Measurements from ENCODE around the gene PTPRG.

Gene PTPRG

GRCh38 chr3:61865466-61866152 lies 304.2 kb downstream of the PTPRG start:
- DNase-seq (ENCODE audit: low read depth) = no peak

DNA sequence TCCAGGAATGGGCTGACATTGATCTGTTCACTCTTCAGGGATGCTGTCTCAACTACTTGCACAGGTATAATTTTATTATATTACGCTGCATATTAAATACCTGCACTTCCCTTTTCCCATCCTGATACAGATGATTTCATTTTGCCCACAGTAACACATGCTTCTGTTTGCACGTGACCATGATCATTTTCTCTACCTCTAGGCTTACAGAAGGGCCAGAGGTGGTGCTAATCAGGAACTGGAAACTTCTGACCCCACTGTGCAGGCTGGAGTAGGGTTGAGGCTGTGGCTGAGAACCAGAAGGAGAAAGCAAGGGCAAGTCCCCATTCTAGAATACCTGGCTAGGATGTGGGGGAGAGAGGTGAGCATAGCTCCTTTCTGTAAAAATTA lies 304.8 kb downstream of the PTPRG start:
- DNase-seq (ENCODE audit: low read depth) = no peak

DNA sequence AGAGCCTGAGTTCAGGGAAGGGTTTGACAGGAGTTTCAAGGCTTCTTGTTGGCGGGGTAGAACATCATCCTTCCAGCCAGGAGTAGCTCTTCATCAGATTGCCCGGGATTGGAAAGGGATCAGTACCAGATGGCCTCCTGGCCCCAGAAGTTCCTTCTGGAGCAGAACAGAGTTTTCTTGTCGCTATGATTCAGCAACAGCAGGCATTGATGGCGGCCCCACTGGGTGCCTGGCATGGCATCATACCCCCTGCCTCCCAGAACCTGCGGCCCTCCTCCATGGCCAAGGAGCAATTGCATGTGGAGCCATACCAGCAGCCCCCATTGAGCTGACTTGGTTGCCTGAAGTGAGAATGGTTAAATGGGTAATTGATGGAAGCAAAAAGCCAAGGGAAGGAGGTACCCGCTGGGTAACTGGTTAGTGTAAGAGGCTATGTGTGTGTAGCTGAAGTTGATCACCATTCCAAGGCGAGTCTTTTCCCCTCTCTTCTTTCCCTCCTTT lies 305.6 kb downstream of the PTPRG start:
- DNase-seq (ENCODE audit: low read depth) = no peak

GRCh38 chr3:61868499-61868898 lies 307.1 kb downstream of the PTPRG start:
- no peak for DNase-seq (ENCODE audit: low read depth)

DNA sequence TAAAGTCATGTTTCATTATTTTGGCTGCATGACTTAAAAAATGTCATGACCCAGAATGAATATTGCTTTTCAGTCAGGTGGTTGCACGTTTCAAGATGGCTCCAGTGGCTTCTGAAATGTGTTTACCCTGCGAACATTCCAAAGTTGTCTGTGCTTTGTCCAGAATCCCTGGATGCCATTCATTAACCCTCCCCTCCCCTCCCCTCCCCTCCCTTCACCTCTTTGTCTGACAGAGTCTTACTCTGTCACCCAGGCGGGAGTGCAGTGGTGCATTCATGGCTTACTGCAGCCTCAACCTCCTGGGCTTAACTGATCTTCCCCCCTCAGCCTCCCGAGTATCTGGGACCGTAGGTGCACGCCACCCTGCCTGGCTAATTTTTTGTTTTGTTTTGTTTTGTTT lies 308.0 kb downstream of the PTPRG start:
- DNase-seq (ENCODE audit: low read depth) = no peak

DNA sequence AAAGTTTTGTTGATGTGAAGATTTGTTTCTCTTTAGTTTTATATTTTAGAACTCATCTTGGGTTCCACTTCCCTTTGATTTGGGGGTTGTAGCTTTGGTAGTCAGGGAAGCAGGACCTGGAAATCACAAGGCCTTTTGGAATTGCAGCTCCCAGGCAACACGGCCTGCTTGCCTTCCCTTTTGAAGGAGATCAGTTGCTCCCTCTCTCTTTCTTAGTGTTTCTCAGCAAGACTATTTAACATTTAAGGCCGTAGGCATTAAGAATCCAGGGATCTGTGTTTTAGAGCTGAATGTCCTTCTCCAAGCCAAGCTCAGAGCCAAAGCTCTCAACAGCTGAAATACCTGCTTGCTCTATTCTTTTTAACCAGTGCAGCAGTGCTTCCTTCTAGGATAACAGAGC lies 310.3 kb downstream of the PTPRG start:
- DNase-seq (ENCODE audit: low read depth) = no peak

DNA sequence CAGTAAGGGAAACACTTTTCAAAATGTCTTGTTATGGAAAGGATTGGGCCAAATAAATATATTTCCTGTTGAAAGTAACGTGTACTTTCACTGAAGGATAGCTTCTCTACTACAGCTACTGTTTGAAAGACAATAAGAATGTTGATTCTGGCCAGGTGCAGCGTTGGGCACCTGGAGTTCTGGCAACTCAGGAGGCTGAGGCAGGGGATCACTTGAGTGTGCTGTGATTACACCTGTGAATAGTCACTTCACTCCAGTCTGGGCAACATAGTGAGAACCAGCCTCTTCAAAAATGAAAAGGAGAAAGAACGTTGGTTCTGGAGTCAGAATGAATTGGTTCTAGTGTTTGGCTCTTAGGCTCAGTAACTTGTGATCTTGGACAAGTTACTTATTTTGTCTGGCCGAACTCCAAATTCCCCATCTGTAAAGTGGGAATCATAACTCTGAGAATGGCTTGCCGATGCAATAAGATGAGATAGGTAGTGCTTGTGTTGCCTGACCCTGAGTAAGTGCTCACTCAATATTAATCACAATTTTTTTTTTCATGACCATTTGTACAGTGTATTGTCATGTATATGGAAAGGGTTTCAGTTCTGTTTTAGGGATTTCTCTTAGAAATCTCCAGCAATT lies 310.8 kb downstream of the PTPRG start:
- no peak for DNase-seq (ENCODE audit: low read depth)

DNA sequence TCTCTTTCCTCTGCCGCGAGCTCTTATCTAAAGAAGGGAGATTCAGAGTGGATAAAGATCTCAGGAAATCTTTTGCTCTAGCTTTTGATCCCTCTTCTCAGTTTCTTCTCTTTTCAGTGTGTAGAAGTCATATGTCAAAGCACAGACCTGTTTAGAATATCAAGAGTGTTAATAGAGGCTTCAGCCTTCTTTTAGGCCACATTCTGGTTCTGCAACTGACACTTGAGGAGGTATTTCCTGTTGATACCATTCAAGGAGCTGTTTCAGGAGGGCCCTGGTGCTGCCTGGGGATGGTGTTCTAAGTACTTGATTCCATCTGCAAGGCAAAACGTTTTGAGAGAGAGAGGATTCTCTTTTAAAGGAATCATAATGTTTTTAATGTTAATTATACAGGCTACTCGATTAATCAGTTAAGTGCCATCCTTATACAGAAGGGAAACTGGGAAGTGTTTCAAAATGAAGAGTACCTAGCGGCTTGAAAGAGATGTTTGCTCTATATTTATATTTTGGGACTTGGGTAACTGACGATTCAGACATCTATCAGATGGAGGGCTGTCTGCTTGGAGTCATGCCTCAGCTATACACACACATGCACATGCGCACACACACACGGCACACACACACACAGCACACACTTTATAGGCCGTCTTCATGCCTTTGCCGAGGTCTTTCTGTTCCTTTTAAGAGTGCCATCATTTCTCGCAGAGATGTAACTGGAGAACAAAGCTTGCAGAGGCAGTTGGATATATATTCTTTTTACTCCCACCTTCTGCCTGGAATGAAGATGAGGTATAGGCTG lies 313.9 kb downstream of the PTPRG start:
- DNase-seq (ENCODE audit: low read depth) = peak; percentile 87

DNA sequence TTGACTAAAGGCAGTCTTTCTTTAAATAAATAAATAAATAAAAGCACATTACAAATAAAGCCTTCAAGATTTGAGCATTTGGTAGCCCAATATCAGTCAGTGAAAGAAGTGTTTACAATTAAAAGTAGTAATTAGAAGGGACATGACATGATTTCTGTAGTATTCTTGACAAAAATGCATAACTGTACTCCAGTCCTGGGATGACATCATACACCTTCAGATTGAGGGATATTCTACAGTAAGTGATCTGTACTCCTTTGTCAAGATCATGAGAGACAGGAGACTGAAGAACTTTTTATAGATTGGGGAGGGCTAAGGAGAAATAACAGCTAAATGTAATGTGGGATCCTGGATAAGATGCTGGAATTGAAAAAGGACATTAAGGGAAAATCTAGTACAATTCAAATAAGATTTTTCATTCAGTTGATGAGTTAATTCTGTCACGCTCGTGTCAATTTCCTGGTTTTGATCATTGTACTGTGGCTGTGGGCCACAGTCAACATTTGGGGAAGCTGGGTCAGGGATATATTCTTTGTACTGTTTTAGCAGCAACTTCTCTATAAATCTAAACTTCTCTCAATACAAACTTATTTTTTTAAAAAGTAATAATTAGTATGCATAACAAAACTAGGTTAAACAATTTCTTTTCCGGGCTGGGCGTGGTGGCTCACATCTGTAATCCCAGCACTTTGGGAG lies 314.8 kb downstream of the PTPRG start:
- DNase-seq (ENCODE audit: low read depth) = peak; percentile 34

DNA sequence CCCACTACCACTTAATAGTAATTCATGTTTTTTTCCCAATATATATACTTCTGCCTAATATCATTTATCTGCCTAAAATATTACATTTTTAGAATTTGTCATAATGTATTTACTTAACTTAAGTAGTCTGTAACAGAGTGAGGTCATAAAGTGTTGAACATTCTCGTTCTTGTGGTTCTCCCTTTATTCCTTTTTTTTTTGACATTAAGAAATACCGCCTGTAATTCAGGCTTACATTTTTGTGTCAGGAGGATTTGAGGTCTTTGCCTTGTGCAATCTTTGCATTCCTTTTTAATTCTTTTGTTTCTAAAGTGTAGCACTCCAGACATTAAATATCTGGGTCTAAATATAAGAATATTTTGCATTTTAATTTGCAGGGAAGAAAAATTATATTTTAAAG lies 315.4 kb downstream of the PTPRG start:
- peak; percentile 93 for DNase-seq (ENCODE audit: low read depth)

DNA sequence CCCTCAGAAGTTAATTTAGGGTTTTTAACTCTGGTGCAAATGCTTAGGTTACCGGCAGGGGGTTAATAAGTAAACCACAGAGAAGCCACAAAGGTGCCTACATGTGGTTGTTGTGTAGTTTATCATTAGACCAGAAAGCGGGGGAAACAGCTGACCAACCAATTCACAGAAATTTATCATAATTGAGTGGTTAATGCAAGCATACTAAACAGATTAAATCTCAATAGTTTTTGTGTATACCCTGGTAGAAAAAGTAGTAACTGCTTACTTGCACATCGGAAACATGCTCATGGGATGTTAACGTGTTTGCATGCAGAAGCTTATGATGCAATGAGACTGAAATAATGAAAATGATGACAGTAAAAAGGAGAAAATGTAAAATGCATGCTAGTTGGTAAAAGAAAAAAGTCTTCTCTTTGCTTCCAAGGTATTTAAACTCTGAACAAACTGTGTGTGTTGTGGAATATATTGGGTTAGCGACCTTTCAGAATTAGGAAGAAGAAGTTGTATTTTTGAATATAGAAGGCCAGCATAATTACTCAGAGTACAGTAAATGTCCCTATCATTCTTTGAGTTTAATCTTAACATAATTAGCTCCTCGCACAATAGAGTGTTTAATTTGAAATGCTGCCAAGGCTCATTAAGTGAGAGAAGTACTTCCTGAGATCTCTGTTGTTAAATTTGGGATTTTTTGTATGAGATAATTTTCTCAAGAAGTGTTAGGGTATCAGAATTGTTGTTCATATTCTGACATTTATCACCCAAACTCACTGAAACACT lies 316.2 kb downstream of the PTPRG start:
- DNase-seq (ENCODE audit: low read depth) = peak; percentile 40

DNA sequence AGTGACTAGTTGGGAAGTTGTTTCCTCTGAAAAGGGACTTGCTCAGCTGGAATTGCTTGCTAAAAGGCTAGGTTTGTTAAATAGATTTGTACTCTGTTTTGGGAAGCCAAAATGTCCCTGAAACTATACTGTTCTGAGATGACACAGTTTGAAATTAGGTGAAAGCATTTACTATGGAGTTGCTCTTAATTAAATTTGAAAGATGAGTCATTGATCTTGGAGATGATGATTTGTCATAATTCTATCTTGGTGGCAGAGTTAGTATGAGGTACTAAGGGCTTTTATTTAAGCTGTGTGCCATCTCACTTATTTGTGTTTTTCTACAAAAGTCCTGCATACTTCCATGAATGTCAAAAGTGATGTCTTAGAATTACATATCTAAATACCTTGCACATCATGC lies 320.9 kb downstream of the PTPRG start:
- DNase-seq (ENCODE audit: low read depth) = no peak

DNA sequence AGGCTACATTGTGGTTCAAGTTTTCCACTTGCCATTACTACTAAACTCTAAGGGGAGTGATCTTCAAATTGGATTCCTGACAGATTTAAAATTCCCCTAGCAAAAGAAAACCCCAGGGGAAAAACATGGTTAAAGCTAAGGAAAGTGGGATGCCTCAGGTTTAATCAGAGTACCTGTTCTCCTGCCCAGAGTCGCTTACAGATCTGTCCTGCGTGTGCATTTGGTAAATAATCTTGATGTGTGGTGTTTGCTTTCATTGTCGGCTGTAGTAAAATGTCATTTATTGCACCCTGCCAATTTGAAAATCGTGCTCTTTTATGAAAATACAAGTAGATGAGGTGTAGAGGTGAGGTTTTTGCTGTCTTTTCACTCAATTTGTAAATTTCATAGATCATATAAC lies 323.4 kb downstream of the PTPRG start:
- DNase-seq (ENCODE audit: low read depth) = no peak

DNA sequence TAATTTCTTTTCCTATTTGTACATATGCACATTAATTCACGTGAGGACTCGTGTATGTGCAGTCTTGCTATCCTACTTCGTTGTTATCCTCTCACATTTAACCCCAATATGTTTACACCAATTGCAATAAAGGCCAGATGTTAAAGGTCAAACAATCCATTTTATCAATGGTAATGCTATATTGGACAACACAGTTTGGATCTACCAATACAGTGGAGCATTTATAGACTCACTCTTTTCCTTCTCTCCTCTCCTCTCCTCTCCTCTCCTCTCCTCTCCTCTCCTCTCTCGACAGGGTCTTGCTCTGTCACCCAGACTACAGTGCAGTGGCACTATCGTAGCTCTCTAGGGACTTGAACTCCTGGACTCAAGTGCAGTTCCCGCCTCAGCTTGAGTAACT lies 324.0 kb downstream of the PTPRG start:
- no peak for DNase-seq (ENCODE audit: low read depth)

DNA sequence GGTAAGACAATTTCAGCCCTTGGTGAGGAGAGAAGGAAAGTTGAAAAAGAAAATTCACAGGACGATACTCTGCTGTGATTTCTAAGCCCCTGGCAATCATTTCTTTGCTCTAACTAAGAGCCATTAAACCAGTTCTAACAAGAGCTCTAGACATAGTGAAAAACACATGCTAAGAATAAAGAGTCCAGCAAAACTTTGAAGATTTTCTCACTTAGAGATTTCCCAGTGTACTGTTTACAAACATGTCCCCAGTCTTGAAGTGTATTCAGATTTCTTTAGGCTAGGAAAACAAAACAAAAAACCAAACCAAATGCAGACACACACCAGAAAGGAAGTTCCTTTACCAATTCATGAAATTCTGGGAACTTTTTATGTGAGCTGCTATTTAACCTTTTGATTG lies 325.8 kb downstream of the PTPRG start:
- DNase-seq (ENCODE audit: low read depth) = no peak

- DNase-seq (ENCODE audit: low read depth) = no peak
Observed at GRCh38 chr3:61889259-61889658, 327.9 kb downstream of the PTPRG start.

DNA sequence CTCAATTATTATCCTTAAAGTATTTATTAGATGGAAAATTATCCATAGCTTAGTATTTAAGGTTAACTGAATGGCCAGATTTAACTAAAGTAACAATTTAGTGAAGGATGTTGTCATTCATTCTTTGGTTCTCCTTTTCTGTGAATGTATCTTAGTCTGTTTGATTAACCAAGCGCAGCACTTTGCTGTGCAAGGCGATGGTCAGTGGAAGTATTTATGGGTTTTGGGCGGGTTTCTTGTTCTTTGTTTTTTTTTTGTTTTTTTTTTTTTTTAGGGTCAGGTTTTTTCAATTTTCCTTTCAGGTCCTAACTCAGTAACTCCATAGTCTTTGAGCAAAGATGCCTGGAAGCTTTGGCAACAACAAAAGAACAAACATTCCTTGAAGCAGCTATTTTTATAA lies 328.8 kb downstream of the PTPRG start:
- no peak for DNase-seq (ENCODE audit: low read depth)

GRCh38 chr3:61890586-61890985 lies 329.2 kb downstream of the PTPRG start:
- no peak for DNase-seq (ENCODE audit: low read depth)

DNA sequence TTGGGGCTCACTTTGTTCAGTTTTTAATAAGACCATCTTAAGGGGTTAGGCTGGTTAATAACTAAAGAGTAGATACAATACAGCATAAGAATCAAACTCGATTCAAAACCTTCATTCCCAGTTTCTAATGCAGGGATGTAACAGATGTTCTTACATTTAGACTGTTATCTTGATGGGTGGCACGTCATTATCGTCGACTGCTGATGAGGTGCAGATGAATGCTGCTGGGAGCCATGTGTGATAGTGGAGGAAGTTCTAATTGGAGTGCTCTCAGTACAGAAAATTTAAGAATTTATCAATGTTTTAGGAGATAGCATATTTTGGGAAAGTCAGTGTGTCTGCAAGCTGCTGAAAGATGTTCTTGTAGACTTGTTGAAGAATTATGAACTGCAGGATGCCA lies 331.5 kb downstream of the PTPRG start:
- no peak for DNase-seq (ENCODE audit: low read depth)

DNA sequence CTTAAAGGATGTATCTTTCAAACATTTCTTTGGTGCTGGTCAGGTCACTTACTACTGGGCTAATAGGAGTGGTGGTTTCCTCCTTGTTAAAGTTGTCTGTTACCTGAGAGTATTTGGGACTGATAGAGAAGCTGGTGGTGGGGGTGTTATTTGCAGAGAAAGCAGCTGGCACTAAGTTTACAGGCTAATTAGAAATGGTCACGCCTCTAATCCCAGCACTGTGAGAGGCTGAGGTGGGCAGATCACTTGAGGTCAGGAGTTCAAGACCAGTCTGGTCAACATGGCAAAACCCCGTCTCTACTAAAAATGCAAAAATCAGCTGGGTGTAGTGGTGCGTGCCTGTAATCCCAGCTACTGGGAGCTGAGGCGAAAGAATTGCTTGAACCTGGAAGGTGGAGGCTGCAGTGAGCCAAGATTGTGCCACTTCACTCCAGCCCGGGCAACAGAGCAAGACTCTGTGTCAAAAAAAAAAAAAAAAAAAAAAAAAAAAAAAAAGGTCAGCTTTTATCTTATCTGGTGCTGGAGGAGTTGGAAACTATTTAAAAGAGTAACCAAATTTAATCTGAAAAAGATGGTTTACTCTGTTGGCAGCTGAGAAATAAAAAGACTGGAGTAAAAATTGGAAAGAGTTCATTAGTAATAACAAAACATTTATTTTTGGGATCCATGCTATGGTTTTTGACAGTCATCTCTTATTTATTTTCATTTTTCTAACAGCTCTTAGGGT lies 332.6 kb downstream of the PTPRG start:
- DNase-seq (ENCODE audit: low read depth) = no peak

Data from iris pigment epithelial cell (primary cell).